OCI-LY1 (cell line): ENCODE measurements around the gene TMEM26.

Experiments used
- H2AFZ ChIP-seq: fragments of 200-600 bp; sonication (generic), shearing (Covaris generic); 2 replicates; pipeline ENCODE4 v1.6.0; 2014; ENCODE audit warnings: antibody characterized with exemption, mild to moderate bottlenecking, low read length
- H3F3A ChIP-seq: fragments of 200-600 bp; sonication (generic), shearing (Covaris generic); 2 replicates; pipeline ENCODE4 v1.6.0; 2014; ENCODE audit warnings: mild to moderate bottlenecking, antibody characterized with exemption, low read length, moderate library complexity; ENCODE audit not compliant: insufficient read depth
- H3K27ac ChIP-seq: fragments of 200-600 bp; sonication (generic); 2 replicates; pipeline ENCODE4 v1.5.1; 2014; ENCODE audit warnings: low read length, mixed run types, mild to moderate bottlenecking, low read depth; ENCODE audit not compliant: poor library complexity, severe bottlenecking
- H3K27me3 ChIP-seq: fragments of 200-600 bp; sonication (generic); 2 replicates; pipeline ENCODE4 v1.6.0; 2014; ENCODE audit warnings: antibody characterized with exemption, mild to moderate bottlenecking, low read length, moderate library complexity; ENCODE audit not compliant: insufficient read depth
- H3K36me3 ChIP-seq: fragments of 200-600 bp; sonication (generic); 2 replicates; pipeline ENCODE4 v1.6.1; 2014; ENCODE audit warnings: mild to moderate bottlenecking, antibody characterized with exemption, low read length, moderate library complexity, mixed read lengths; ENCODE audit not compliant: insufficient read depth
- H3K4me1 ChIP-seq: fragments of 200-600 bp; sonication (generic); 2 replicates; pipeline ENCODE4 v1.5.1; 2014; ENCODE audit warnings: mild to moderate bottlenecking, low read length, moderate library complexity; ENCODE audit not compliant: insufficient read depth, severe bottlenecking
- H3K4me2 ChIP-seq: fragments of 200-600 bp; sonication (generic), shearing (Covaris generic); 2 replicates; pipeline ENCODE4 v1.6.1; 2014; ENCODE audit warnings: low read length
- H3K4me3 ChIP-seq: fragments of 200-600 bp; sonication (generic); 2 replicates; pipeline ENCODE4 v1.5.1; 2014; ENCODE audit warnings: low read length, low read depth, mild to moderate bottlenecking, mixed read lengths; ENCODE audit not compliant: poor library complexity, severe bottlenecking
- H3K79me2 ChIP-seq: fragments of 200-600 bp; shearing (Covaris generic); 2 replicates; pipeline ENCODE4 v1.6.1; 2016; ENCODE audit warnings: mixed run types, low read length, mixed read lengths; ENCODE audit not compliant: insufficient read depth
- H3K9ac ChIP-seq: fragments of 200-600 bp; sonication (generic), shearing (Covaris generic); 2 replicates; pipeline ENCODE4 v1.6.1; 2014; ENCODE audit warnings: mild to moderate bottlenecking, low read length, mixed read lengths
- H3K9me2 ChIP-seq: fragments of 200-600 bp; sonication (generic), shearing (Covaris generic); 2 replicates; pipeline ENCODE4 v1.6.1; 2014; ENCODE audit warnings: low read depth, mild to moderate bottlenecking, low read length, mixed read lengths
- H3K9me3 ChIP-seq: fragments of 200-600 bp; shearing (Covaris generic); 2 replicates; pipeline ENCODE4 v1.6.1; 2014; ENCODE audit warnings: low read length, mixed read lengths
- H4K20me1 ChIP-seq: fragments of 200-600 bp; sonication (generic), shearing (Covaris generic); 2 replicates; pipeline ENCODE4 v1.6.0; 2016; ENCODE audit warnings: mild to moderate bottlenecking, low read length; ENCODE audit not compliant: insufficient read depth
- EZH2 ChIP-seq: fragments of 200-600 bp; sonication (generic), shearing (Covaris generic); IDR thresholded peaks from 2 replicates; pipeline ENCODE4 v1.8.0; 2017; ENCODE audit warnings: borderline replicate concordance, mixed run types, mild to moderate bottlenecking, antibody characterized with exemption, low read length, moderate library complexity, mixed read lengths
- TF ChIP-seq, protein P1 (sequence below): fragments of 200-600 bp; sonication (generic), shearing (Covaris generic); IDR thresholded peaks from 2 replicates; pipeline ENCODE4 v1.5.1; 2017; ENCODE audit warnings: mild to moderate bottlenecking, antibody characterized with exemption, low read length, moderate library complexity, mixed read lengths

The TMEM26 gene

DNA sequence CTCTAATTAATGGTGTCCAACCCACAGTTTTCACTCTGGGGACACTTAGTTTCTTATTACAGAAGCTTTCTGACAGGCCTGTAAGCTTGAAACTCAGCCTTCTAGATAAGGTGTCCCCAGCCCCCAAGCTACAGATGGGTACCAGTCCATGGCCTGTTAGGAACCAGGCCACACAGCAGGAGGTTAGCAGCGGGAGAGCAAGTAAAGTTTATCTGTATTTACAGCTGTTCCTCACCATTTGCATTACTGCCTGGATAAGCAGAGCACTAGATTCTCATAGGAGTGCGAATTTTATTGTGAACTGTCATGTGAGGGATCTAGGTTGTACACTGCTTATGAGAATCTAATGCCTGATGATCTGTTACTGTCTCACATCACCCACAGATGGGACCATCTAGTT lies 93.7 kb downstream of the TMEM26 start:
- no peaks in the 10 kb centered on the region for H3K27me3 ChIP-seq
- TF ChIP-seq EZH2, result no peak
- TF ChIP-seq, protein P1, sequence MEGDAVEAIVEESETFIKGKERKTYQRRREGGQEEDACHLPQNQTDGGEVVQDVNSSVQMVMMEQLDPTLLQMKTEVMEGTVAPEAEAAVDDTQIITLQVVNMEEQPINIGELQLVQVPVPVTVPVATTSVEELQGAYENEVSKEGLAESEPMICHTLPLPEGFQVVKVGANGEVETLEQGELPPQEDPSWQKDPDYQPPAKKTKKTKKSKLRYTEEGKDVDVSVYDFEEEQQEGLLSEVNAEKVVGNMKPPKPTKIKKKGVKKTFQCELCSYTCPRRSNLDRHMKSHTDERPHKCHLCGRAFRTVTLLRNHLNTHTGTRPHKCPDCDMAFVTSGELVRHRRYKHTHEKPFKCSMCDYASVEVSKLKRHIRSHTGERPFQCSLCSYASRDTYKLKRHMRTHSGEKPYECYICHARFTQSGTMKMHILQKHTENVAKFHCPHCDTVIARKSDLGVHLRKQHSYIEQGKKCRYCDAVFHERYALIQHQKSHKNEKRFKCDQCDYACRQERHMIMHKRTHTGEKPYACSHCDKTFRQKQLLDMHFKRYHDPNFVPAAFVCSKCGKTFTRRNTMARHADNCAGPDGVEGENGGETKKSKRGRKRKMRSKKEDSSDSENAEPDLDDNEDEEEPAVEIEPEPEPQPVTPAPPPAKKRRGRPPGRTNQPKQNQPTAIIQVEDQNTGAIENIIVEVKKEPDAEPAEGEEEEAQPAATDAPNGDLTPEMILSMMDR, result no peak
- no peak overlapping the region for H2AFZ ChIP-seq
- no peak overlapping the region for H3K9ac ChIP-seq
- no peak overlapping the region for H3K4me2 ChIP-seq
- no peaks in the 10 kb centered on the region for H3K36me3 ChIP-seq
- H3K9me2 ChIP-seq, result no peaks in the 10 kb centered on the region
- no peaks in the 10 kb centered on the region for H3K79me2 ChIP-seq
- H4K20me1 ChIP-seq, result no peaks in the 10 kb centered on the region
- H3K9me3 ChIP-seq, result no peaks in the 10 kb centered on the region
- no peak overlapping the region for H3K4me3 ChIP-seq
- H3K27ac ChIP-seq, result no peak overlapping the region
- no peaks in the 10 kb centered on the region for H3K4me1 ChIP-seq
- no peaks in the 10 kb centered on the region for H3F3A ChIP-seq

DNA sequence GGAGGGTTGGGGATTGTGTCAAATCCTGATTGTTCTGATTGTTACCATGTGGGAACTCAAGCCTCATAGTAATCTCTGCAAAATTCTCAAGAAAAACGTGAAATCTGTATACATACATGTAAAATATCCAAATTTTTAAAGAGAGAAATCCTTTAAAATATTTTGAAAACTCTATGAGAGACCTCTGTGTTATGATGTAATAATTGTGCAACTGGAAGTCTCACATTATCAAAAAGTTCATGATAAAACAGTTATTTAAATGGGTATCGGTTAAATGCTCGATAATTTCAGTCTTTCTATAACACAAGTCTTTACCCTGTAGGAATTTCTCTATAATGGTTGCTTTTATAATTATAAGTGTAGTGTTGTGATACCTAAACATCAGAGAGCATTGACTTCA lies 95.5 kb downstream of the TMEM26 start:
- Histone ChIP-seq H2AFZ (no peak overlapping the region), H3K9me2 (no peaks in the 10 kb centered on the region), H3K4me3 (no peak overlapping the region), H4K20me1 (no peaks in the 10 kb centered on the region), H3K4me1 (no peaks in the 10 kb centered on the region), H3K79me2 (no peaks in the 10 kb centered on the region), H3K27ac (no peak overlapping the region), H3K4me2 (no peak overlapping the region), H3K9me3 (no peaks in the 10 kb centered on the region), H3F3A (no peaks in the 10 kb centered on the region), H3K9ac (no peak overlapping the region), H3K36me3 (no peaks in the 10 kb centered on the region), H3K27me3 (no peaks in the 10 kb centered on the region)
- TF ChIP-seq, protein P1, result no peak
- no peak for TF ChIP-seq EZH2
